Neutrophil (primary cell): ENCODE data around the gene CYB561D2.
A peak's percentile ranks its signal among the peaks of the same experiment; 100 is the strongest.

Experiments
- H3K27ac ChIP-seq: fragments of 200-600 bp; sonication (generic); 2 replicates; pipeline ENCODE4 v1.5.1; 2016; ENCODE audit warnings: mild to moderate bottlenecking, moderate library complexity
- H3K27me3 ChIP-seq: fragments of 200-600 bp; sonication (generic); 2 replicates; pipeline ENCODE4 v1.6.0; 2016; ENCODE audit warnings: mild to moderate bottlenecking
- H3K36me3 ChIP-seq: fragments of 200-600 bp; sonication (generic); 2 replicates; pipeline ENCODE4 v1.5.1; 2017
- H3K4me1 ChIP-seq, 2 experiments: fragments of 200-600 bp in 1 of 2; sonication (generic) in 1 of 2; 1 replicate in 1 of 2; 2 replicates in 1 of 2; pipeline versions ENCODE4 v1.5.1 to v1.6.1; 2013 to 2016; ENCODE audit warnings: low read depth in 1 of 2, low read length in 1 of 2, mild to moderate bottlenecking in 1 of 2, moderate library complexity in 1 of 2; ENCODE audit not compliant: control insufficient read depth in 1 of 2, insufficient read depth in 1 of 2
- H3K4me3 ChIP-seq, 2 experiments: fragments of 200-600 bp in 1 of 2; sonication (generic) in 1 of 2; 1 replicate in 1 of 2; 2 replicates in 1 of 2; pipeline ENCODE4 v1.5.1; 2013 to 2016; ENCODE audit warnings: low read depth in 1 of 2, low read length in 1 of 2, mild to moderate bottlenecking in 1 of 2, moderate library complexity in 1 of 2
- H3K9me3 ChIP-seq: fragments of 200-600 bp; sonication (generic); 2 replicates; pipeline ENCODE4 v1.5.1; 2016
- CTCF ChIP-seq: fragments of 200-600 bp; sonication (generic); IDR thresholded peaks from 2 replicates; pipeline ENCODE4 v1.5.1; 2016; ENCODE audit warnings: antibody characterized with exemption

The CYB561D2 gene

GRCh38 chr3:50354186-50354764 is 3.6 kb downstream of the CYB561D2 start:
- Histone ChIP-seq H3K4me1 (peaks cover 58 to 60% of the 10 kb centered on the region in 2 experiments), H3K9me3 (no peaks in the 10 kb centered on the region), H3K27ac (no peak overlapping the region), H3K36me3 (peaks cover 64% of the 10 kb centered on the region), H3K4me3 (no peak overlapping the region), H3K27me3 (no peaks in the 10 kb centered on the region)
- no peak for TF ChIP-seq CTCF

- no peaks in the 10 kb centered on the region for H3K9me3 ChIP-seq
- no peak overlapping the region for H3K4me3 ChIP-seq
- H3K27me3 ChIP-seq, result no peaks in the 10 kb centered on the region
- H3K4me1 ChIP-seq, result peaks cover 57 to 58% of the 10 kb centered on the region in 2 experiments
- peaks cover 64% of the 10 kb centered on the region for H3K36me3 ChIP-seq
- no peak for TF ChIP-seq CTCF
- H3K27ac ChIP-seq, result no peak overlapping the region
Observed at GRCh38 chr3:50354850-50355249, 4.2 kb downstream of the CYB561D2 start.

- no peak overlapping the region for H3K4me3 ChIP-seq
- H3K4me1 ChIP-seq, result peaks cover 49 to 53% of the 10 kb centered on the region in 2 experiments
- no peak for TF ChIP-seq CTCF
- H3K27me3 ChIP-seq, result no peaks in the 10 kb centered on the region
- peaks cover 64% of the 10 kb centered on the region for H3K36me3 ChIP-seq
- no peaks in the 10 kb centered on the region for H3K9me3 ChIP-seq
- H3K27ac ChIP-seq, result peak overlapping the region; percentile 43
Observed at GRCh38 chr3:50355829-50356552, 5.3 kb downstream of the CYB561D2 start.

- Histone ChIP-seq H3K9me3 (no peaks in the 10 kb centered on the region), H3K27ac (peak overlapping the region; percentile 43), H3K36me3 (peaks cover 62% of the 10 kb centered on the region), H3K27me3 (no peaks in the 10 kb centered on the region), H3K4me1 (peaks cover 44 to 48% of the 10 kb centered on the region in 2 experiments), H3K4me3 (no peak overlapping the region)
- no peak for TF ChIP-seq CTCF
Observed at GRCh38 chr3:50356553-50356952, 5.9 kb downstream of the CYB561D2 start.

GRCh38 chr3:50357481-50357880 is 6.8 kb downstream of the CYB561D2 start:
- TF ChIP-seq CTCF, result no peak
- Histone ChIP-seq H3K4me3 (peak overlapping the region in 1 of 2 experiments; percentile 96), H3K4me1 (peaks cover 46% of the 10 kb centered on the region in 2 experiments), H3K27me3 (no peaks in the 10 kb centered on the region), H3K36me3 (peaks cover 56% of the 10 kb centered on the region), H3K9me3 (no peaks in the 10 kb centered on the region), H3K27ac (peak overlapping the region; percentile 43)
